ENCODE results near the gene ZBTB20.
"Not testable (repeated sequence)": the region's sequence is repeated elsewhere in the genome, so short reads cannot be mapped to it uniquely, and the experiment has no call there.

The ZBTB20 gene

DNA sequence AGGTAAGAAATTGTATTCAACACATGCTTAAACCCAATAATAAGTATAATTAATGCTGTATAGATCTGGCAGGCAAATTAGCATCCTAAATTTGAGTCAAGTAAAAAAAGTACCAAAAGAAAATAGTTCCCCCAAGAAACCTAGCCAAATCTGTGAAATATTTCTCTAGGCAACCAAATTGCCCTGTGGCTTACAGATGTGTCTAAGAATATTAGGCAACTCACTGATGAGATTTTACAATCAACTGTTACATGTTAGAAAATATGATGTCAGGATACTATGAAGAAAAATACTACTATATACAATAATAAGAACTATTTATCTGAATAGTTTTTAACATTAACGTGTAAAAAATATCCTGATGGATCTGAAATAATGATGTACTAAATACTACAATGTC, 456.2 kb downstream of the ZBTB20 start:
- DNase-seq (ENCODE audit: low spot score) = no peak
- in situ Hi-C loops (cut with MboI; ENCODE audit: low sequenced_read_pairs, unreplicated experiment) = no loop called here
- TF ChIP-seq, protein P1, sequence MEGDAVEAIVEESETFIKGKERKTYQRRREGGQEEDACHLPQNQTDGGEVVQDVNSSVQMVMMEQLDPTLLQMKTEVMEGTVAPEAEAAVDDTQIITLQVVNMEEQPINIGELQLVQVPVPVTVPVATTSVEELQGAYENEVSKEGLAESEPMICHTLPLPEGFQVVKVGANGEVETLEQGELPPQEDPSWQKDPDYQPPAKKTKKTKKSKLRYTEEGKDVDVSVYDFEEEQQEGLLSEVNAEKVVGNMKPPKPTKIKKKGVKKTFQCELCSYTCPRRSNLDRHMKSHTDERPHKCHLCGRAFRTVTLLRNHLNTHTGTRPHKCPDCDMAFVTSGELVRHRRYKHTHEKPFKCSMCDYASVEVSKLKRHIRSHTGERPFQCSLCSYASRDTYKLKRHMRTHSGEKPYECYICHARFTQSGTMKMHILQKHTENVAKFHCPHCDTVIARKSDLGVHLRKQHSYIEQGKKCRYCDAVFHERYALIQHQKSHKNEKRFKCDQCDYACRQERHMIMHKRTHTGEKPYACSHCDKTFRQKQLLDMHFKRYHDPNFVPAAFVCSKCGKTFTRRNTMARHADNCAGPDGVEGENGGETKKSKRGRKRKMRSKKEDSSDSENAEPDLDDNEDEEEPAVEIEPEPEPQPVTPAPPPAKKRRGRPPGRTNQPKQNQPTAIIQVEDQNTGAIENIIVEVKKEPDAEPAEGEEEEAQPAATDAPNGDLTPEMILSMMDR (IDR thresholded peaks at IDR 0.05; ENCODE audit: borderline replicate concordance, control extremely low read depth, extremely low read depth, insufficient read depth, missing control alignments) = no peak

DNA sequence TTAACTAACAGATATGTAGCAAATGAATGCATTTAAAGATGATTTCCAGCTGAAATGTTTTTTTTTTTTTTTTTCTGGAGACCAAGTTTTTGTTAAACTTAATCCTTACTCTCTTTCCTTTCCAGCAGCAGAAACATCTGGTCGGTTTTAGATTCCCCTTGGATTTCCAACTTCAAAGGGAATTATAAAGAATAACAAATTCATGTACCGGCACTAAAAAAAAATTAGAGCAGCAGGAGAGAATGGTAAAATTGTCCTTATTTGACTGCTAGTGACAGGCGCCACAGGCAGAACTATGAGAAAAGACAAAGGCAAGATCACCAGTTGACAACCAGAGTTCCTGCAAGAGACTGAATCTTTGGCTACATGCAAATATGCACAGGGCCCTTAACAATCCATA, 459.9 kb downstream of the ZBTB20 start:
- in situ Hi-C loops (cut with MboI; ENCODE audit: low sequenced_read_pairs, unreplicated experiment) = no loop called here
- TF ChIP-seq, protein P1 (IDR thresholded peaks at IDR 0.05; ENCODE audit: borderline replicate concordance, control extremely low read depth, extremely low read depth, insufficient read depth, missing control alignments) = no peak
- no peak for DNase-seq (ENCODE audit: low spot score)

DNA sequence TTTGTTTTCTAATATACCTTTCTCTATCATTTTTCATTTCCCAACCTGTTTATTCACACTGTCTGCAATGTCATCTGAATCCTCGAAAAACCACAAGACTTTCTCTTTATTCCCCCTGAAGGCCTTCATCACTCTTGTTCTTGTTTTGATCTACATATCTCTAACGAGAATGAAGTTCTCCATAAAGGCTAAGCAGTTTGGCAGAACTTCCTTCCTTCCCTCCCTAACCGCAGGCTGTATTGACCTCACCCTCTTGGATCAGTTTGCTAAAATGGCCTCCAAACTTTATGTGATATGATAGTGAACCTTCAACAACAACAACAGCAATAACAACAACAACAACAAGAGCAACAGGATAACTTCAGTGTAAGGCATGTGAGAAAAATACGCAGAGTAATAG, 460.5 kb downstream of the ZBTB20 start:
- no peak for DNase-seq (ENCODE audit: low spot score)
- in situ Hi-C loops (cut with MboI; ENCODE audit: low sequenced_read_pairs, unreplicated experiment) = no loop called here
- TF ChIP-seq, protein P1 (IDR thresholded peaks at IDR 0.05; ENCODE audit: borderline replicate concordance, control extremely low read depth, extremely low read depth, insufficient read depth, missing control alignments) = no peak

DNA sequence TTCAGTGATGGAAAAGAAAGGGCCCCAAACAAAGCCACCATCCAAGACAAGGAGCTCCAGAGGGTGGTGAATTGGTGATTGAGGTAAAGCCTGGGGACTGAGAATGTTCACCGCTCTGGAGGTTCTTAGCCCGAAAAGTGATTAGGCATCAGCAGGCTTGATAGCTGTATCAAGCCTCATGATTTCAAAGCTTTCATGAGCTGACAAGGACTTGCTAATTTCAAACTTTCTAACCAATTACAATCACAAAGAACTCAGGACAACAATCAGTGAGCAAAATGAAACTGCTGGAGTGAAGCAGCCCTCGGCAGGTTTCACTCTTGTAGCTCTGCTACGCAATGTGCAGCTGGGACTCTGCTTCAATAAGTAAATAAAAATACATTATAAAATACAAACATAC, 461.9 kb downstream of the ZBTB20 start:
- in situ Hi-C loops (cut with MboI; ENCODE audit: low sequenced_read_pairs, unreplicated experiment) = no loop called here
- DNase-seq (ENCODE audit: low spot score) = no peak
- TF ChIP-seq, protein P1 (IDR thresholded peaks at IDR 0.05; ENCODE audit: borderline replicate concordance, control extremely low read depth, extremely low read depth, insufficient read depth, missing control alignments) = no peak

DNA sequence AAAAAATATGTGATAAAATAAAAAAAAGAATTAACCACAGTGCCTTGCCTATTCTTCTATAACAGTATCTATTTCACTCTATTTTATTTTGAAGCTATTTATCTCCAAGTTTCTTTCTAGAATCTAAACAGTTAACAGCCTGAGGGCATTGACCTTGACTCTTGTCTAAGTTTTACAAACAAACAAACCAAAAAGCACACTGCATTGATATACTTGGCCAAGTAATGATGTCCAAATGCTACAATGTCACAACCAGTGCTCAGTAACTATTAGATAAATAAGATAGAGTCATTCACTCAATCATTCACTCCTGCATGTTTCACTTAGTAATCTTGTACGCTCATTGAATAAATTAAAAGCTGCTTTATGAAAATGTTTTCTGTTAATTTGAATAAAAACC, 466.8 kb downstream of the ZBTB20 start:
- in situ Hi-C loops (cut with MboI; ENCODE audit: low sequenced_read_pairs, unreplicated experiment) = no loop called here
- TF ChIP-seq, protein P1 (IDR thresholded peaks at IDR 0.05; ENCODE audit: borderline replicate concordance, control extremely low read depth, extremely low read depth, insufficient read depth, missing control alignments) = no peak
- no peak for DNase-seq (ENCODE audit: low spot score)

DNA sequence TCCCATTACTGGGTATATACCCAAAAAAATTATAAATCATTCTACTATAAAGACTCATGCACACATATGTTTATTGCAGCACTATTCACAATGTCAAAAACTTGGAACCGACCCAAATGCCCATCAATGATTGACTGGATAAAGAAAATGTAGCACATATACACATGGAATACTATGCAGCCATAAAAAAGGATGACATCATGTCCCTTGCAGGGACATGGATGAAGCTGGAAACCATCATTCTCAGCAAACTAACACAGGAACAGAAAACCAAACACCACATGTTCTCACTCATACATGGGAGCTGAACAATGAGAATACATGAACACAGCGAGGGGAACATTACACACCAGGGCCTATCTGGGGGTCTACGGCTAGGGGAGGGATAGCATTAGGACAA, 467.3 kb downstream of the ZBTB20 start:
- in situ Hi-C loops (cut with MboI; ENCODE audit: low sequenced_read_pairs, unreplicated experiment); DNase-seq (ENCODE audit: low spot score): not testable (repeated sequence)

DNA sequence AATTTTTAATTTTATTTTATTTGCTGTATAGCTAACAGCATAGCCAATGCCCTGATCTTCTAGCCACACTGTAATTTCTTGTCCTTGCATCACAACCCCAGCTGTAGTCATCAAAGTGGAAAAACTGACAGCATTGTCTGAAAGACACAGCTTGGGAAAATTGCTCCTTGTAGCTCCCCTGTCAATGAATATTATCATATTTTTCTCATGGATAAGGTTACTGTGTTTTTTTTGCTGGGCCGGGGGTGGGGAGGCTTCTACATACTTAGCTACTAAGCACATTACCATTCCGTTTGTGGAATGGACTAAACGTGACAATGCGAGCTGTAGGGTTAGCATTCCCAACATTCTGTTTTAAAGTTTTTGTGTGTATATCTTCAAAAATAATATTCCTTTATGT, 472.0 kb downstream of the ZBTB20 start:
- in situ Hi-C loops (cut with MboI; ENCODE audit: low sequenced_read_pairs, unreplicated experiment) = no loop called here
- no peak for DNase-seq (ENCODE audit: low spot score)

More for the DNA sequence above, 472.0 kb downstream of the ZBTB20 start:
- TF ChIP-seq, protein P1 (IDR thresholded peaks at IDR 0.05; ENCODE audit: borderline replicate concordance, control extremely low read depth, extremely low read depth, insufficient read depth, missing control alignments) = no peak

All from GM13976 (cell line).